ENCODE data around the gene PLA2G4C. TPM values are rescaled to one million over a fixed set of nuclear protein-coding genes. Genes with fewer than 3 reads are reported as not detected.

PLA2G4C gene
- total and polyA plus RNA-seq, 9 donors: 2.9 to 32.0 (median 4.9) TPM

DNA sequence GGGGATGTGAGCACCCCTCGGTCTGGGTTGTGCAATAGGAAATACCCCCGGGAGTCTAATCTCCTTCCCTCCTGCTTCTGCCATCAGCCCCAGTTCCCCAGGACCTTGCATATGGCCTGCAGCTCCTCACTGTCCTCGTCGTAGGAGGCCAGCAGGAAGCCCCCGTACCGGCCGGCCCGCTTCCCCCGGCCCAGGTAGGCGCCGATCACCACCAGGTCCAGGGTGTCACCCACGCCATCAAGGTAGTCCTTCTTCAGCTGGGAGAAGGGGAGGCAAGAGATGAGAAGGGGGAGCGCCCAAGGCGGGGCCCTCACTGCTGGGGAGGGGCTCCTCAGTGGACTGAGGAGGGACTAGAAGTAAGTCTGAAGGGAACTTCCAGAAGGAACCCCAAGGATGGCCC is 10.4 kb upstream of the PLA2G4C start:
- Histone ChIP-seq H3K4me3 (no peak overlapping the region), H3K9me3 (no peaks in the 10 kb centered on the region), H3K4me1 (ENCODE audit: insufficient read depth) (no peaks in the 10 kb centered on the region), H3K27ac (no peak overlapping the region), H3K27me3 (no peaks in the 10 kb centered on the region), H3K36me3 (no peaks in the 10 kb centered on the region)
- intact Hi-C loops (cut with DNase I): no loop called here
- WGBS, 3 donors: 92 to 96% (median 93%) methylated on average over 14 of the region's 14 CpGs
- DNase-seq: no peak
- TF ChIP-seq POLR2A (IDR thresholded peaks at IDR 0.05): no peak

DNA sequence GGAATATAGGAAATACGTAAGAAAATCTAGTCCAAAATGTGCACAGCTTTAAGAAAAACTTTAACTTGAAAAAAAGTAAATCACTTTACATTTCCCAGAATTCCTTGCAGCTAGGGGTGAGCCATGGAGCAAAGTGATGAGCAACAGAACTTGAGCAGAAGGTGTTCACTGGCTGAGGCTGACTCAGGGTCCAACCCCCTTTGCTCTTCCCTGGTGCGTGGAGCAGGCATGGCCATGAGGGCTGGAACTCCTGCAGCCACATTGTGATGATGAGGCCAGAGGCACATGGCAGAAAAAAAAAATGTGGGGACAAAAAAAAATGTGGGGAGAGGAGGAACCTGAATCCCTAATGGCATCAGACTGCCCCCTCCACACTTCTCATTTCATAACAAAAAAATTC is 9.9 kb upstream of the PLA2G4C start:
- WGBS, 3 donors: 91 to 98% (median 97%) methylated on average over 2 of the region's 2 CpGs
- Histone ChIP-seq H3K4me3 (no peak overlapping the region), H3K27ac (no peak overlapping the region), H3K36me3 (no peaks in the 10 kb centered on the region), H3K27me3 (no peaks in the 10 kb centered on the region), H3K4me1 (ENCODE audit: insufficient read depth) (no peaks in the 10 kb centered on the region), H3K9me3 (no peaks in the 10 kb centered on the region)
- no peak for DNase-seq
- intact Hi-C loops (cut with DNase I): no loop called here
- TF ChIP-seq EP300 (IDR thresholded peaks at IDR 0.05): no peak
- TF ChIP-seq, protein P1, sequence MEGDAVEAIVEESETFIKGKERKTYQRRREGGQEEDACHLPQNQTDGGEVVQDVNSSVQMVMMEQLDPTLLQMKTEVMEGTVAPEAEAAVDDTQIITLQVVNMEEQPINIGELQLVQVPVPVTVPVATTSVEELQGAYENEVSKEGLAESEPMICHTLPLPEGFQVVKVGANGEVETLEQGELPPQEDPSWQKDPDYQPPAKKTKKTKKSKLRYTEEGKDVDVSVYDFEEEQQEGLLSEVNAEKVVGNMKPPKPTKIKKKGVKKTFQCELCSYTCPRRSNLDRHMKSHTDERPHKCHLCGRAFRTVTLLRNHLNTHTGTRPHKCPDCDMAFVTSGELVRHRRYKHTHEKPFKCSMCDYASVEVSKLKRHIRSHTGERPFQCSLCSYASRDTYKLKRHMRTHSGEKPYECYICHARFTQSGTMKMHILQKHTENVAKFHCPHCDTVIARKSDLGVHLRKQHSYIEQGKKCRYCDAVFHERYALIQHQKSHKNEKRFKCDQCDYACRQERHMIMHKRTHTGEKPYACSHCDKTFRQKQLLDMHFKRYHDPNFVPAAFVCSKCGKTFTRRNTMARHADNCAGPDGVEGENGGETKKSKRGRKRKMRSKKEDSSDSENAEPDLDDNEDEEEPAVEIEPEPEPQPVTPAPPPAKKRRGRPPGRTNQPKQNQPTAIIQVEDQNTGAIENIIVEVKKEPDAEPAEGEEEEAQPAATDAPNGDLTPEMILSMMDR (IDR thresholded peaks at IDR 0.05): no peak
- no peak for TF ChIP-seq POLR2A (IDR thresholded peaks at IDR 0.05)

DNA sequence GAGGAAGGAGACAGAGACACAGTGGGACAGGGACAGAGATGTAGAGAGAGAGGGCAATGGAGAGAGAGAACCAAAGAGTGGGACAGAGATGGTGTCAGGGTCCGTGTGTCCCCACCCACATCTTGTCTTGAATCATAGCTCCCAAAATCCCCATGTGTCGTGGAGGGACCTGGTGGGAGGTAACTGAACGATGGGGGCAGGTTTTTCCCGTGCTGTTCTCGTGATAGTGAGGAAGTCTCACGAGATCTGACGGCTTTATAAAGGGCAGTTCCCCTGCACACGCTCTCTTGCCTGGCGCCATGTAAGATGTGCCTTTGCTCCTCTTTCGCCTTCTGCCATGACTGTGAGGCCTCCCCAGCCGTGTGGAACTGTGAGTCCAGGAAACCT is 7.5 kb upstream of the PLA2G4C start:
- Histone ChIP-seq H3K27ac (no peak overlapping the region), H3K4me3 (no peak overlapping the region), H3K9me3 (no peaks in the 10 kb centered on the region), H3K36me3 (no peaks in the 10 kb centered on the region), H3K27me3 (no peaks in the 10 kb centered on the region), H3K4me1 (ENCODE audit: insufficient read depth) (no peaks in the 10 kb centered on the region)
- TF ChIP-seq EP300 (IDR thresholded peaks at IDR 0.05) (no peak), POLR2A (IDR thresholded peaks at IDR 0.05) (no peak)
- no peak for DNase-seq
- intact Hi-C loops (cut with DNase I): loop anchor here in 1 of 4 donors (10.0 kb wide), 1 partner anchor 137 kb away; the partner anchor contains the start of gene CARD8
- 74 to 87% (median 86%) methylated on average over 11 of the region's 11 CpGs for WGBS, 3 donors

DNA sequence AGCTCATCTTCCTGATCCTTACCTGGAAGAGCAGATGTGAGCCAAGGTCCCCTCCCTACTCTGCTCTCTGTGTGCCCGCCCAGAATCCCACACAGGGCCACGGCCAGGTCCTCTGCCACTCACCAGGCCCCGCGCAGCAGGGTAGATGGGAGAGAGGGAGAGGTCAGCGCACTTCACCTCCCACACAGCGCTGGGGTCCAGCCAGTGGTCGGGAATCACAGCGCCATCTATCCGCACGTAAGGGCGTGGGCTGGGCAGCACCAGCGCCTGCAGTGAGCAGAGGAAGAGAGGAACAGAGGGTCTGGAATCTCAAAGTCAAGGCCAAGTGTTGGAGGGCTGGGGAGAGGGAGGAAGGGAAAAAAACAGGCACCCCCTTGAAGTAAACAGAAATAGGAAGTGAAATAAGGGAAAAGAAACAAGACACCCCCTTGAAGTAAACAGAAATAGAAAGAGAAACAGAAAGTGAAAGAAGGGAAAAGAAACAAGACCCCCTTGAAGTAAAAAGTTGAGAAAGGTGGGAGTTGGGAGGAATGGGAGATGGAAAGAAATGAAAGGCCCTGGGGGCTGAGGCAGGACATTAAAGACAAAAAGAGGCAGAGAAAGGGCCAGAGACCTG is 7.0 kb upstream of the PLA2G4C start:
- 46 to 67% (median 54%) methylated on average over 12 of the region's 12 CpGs for WGBS, 3 donors
- no peaks in the 10 kb centered on the region for H3K27me3 ChIP-seq

DNA sequence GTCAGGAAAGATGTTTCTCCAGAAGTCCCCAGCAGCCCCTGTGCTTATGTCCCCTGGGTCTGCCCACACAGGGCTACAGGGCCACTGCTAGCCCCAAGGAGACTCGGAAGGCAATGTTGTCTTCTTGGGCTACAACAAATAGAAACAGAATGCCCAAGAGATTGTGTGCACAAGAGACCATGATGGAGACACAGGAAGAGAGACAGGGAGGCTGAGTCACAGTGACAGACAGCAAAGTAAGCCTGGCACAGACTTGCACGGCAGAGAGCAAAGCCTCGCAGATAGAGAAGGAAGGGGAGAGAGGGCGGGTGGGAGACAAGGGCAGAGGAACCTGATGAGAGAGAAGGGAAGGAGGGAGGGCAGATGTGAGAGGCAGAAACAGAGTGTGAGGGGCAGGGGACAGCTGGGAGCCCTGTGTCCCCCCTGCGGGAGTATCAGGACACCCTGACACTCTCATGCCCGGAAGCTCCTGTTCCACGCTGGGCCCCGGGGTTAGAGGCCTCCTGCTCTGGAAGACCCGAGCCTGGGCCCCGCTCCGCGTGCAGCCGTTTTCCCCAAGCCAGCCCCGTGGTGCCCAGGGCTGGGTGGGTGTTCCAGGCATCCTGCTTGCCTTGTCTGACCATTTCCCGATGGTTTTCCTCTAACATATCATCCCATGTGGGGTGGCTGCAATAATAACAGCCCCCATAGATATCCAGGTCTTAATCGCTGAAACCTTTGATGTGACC is 2.7 kb upstream of the PLA2G4C start:
- intact Hi-C loops (cut with DNase I): loop anchor here in 2 of 4 donors (5.0 to 10.0 kb wide), 3 partner anchors 34 to 141 kb away; partner anchors contain the start of gene CARD8 (in 1 of the 2)
- TF ChIP-seq EP300 (IDR thresholded peaks at IDR 0.05) (no peak), POLR2A (IDR thresholded peaks at IDR 0.05) (no peak)
- TF ChIP-seq, protein P1 (IDR thresholded peaks at IDR 0.05): no peak
- Histone ChIP-seq H3K9me3 (no peaks in the 10 kb centered on the region), H3K4me3 (no peak overlapping the region), H3K36me3 (no peaks in the 10 kb centered on the region), H3K27me3 (no peaks in the 10 kb centered on the region), H3K4me1 (ENCODE audit: insufficient read depth) (no peaks in the 10 kb centered on the region), H3K27ac (no peak overlapping the region)
- WGBS, 3 donors: 77 to 80% (median 78%) methylated on average over 16 of the region's 16 CpGs
- no peak for DNase-seq

More for the DNA sequence above, 7.0 kb upstream of the PLA2G4C start:
- DNase-seq: no peak
- Histone ChIP-seq H3K27ac (no peak overlapping the region), H3K4me1 (ENCODE audit: insufficient read depth) (no peaks in the 10 kb centered on the region), H3K9me3 (no peaks in the 10 kb centered on the region), H3K4me3 (no peak overlapping the region), H3K36me3 (no peaks in the 10 kb centered on the region)
- intact Hi-C loops (cut with DNase I): loop anchor here in 1 of 4 donors (10.0 kb wide), 1 partner anchor 137 kb away; the partner anchor contains the start of gene CARD8
- TF ChIP-seq, protein P1 (IDR thresholded peaks at IDR 0.05): no peak
- TF ChIP-seq POLR2A (IDR thresholded peaks at IDR 0.05): no peak
- no peak for TF ChIP-seq EP300 (IDR thresholded peaks at IDR 0.05)
